HepG2 (cell line): Measurements from ENCODE around the gene PTGDR. TPM values are rescaled to one million over a fixed set of nuclear protein-coding genes. Genes with fewer than 3 reads are reported as not detected.

Experiments
- ATAC-seq: fragments of 200-7000 bp; cut with Tn5 transposase; 3 replicates; pipeline ENCODE4 v1.9.1; 2020; ENCODE audit warnings: mild to moderate bottlenecking, moderate library complexity
- BruUV-seq: library from RNA; stranded (reverse); fragments of 400-500 nt; replicated peaks from 2 replicates; lab custom pipeline; 2021; lab: Mats Ljungman, UMichigan
- CTCF ChIA-PET: fragments of 300-600 bp; formaldehyde crosslinking; extraction: SDS; loops from one replicate; lab custom pipeline; 2021; ENCODE audit warnings: low total read pairs, inconsistent platforms, low intra/inter-chr PET ratio; lab: Yijun Ruan, JAX
- POLR2A ChIA-PET: fragments of 350-600 bp; sonication (Branson Sonifier 250); formaldehyde crosslinking; loops from one replicate; lab custom pipeline; 2020; ENCODE audit warnings: antibody characterized with exemption, inconsistent platforms; lab: Yijun Ruan, JAX
- DNase-seq: peaks from one replicate; pipeline ENCODE4 v3.0.0-alpha.2; 2015; ENCODE audit warnings: low spot score
- FAIRE-seq: peaks from 3 replicates; lab custom pipeline; 2011; peaks lifted over from hg19 to GRCh38; lab: Jason Lieb, UNC
- H2AFZ ChIP-seq: one replicate; pipeline ENCODE4 v1.6.1; 2011; ENCODE audit warnings: low read length, inconsistent platforms
- H3K27ac ChIP-seq: fragments of 300-600 bp; 3 replicates; pipeline ENCODE4 v1.8.0; 2011; ENCODE audit warnings: mixed run types, mild to moderate bottlenecking, mixed read lengths, low read length, inconsistent platforms; ENCODE audit not compliant: insufficient read depth; ENCODE audit errors: extremely low read length
- H3K27me3 ChIP-seq, 2 experiments: fragments of 200-600 bp in 1 of 2; 2 replicates in 1 of 2; 3 replicates in 1 of 2; pipeline versions ENCODE4 v1.6.0 to v1.8.0; 2011; ENCODE audit warnings: low read length in 2 of 2, mild to moderate bottlenecking in 2 of 2, moderate library complexity in 2 of 2, inconsistent platforms in 1 of 2; ENCODE audit not compliant: insufficient read depth in 2 of 2, control insufficient read depth in 1 of 2
- H3K36me3 ChIP-seq, 2 experiments: fragments of 200-600 bp in 1 of 2; replicated peaks in 1 of 2; 2 replicates in 1 of 2; 3 replicates in 1 of 2; pipeline versions ENCODE4 v1.5.1 to v1.8.0; 2011; ENCODE audit warnings: low read length in 2 of 2, inconsistent platforms in 1 of 2; ENCODE audit not compliant: insufficient read depth in 2 of 2, control insufficient read depth in 1 of 2
- H3K4me1 ChIP-seq: 2 replicates; pipeline ENCODE4 v1.5.1; 2012; ENCODE audit warnings: low read length, inconsistent platforms; ENCODE audit not compliant: insufficient read depth
- H3K4me2 ChIP-seq: 2 replicates; pipeline ENCODE4 v1.6.0; 2011; ENCODE audit warnings: low read depth, low read length, inconsistent platforms
- H3K4me3 ChIP-seq, 3 experiments: fragments of 200-600 bp in 1 of 3; sonication (generic), shearing (Covaris generic) in 1 of 3; replicated peaks in 1 of 3; 2 replicates each; pipeline ENCODE4 v1.5.1; 2011 to 2016; ENCODE audit warnings: low read length in 3 of 3, inconsistent platforms in 2 of 3, low read depth in 2 of 3, mild to moderate bottlenecking in 2 of 3, control low read depth in 1 of 3, mixed read lengths in 1 of 3; ENCODE audit not compliant: insufficient read depth in 1 of 3
- H3K79me2 ChIP-seq: one replicate; pipeline ENCODE4 v1.6.1; 2011; ENCODE audit warnings: low read length, inconsistent platforms; ENCODE audit not compliant: insufficient read depth
- H3K9ac ChIP-seq: 2 replicates; pipeline ENCODE4 v1.6.0; 2011; ENCODE audit warnings: mild to moderate bottlenecking, low read depth, low read length, inconsistent platforms; ENCODE audit not compliant: insufficient read depth
- H3K9me3 ChIP-seq: 2 replicates; pipeline ENCODE4 v1.5.1; 2012; ENCODE audit warnings: mild to moderate bottlenecking, low read length
- H4K20me1 ChIP-seq: 2 replicates; pipeline ENCODE4 v1.6.0; 2011; ENCODE audit warnings: inconsistent platforms, mild to moderate bottlenecking, low read length, moderate library complexity; ENCODE audit not compliant: insufficient read depth
- KAT2B ChIP-seq: fragments of 150-350 bp; IDR thresholded peaks from 2 replicates; pipeline ENCODE4 v1.6.1; 2014; ENCODE audit warnings: low read depth, low read length, borderline replicate concordance
- PHF21A ChIP-seq: sonication (generic); formaldehyde crosslinking; IDR thresholded peaks from 2 replicates; pipeline ENCODE4 v1.5.0; 2020; ENCODE audit warnings: mild to moderate bottlenecking, missing genetic modification reagents
- PRDM10 ChIP-seq: sonication (generic); formaldehyde crosslinking; IDR thresholded peaks from 2 replicates; pipeline ENCODE4 v1.4.0; 2020; ENCODE audit warnings: low read depth, missing genetic modification reagents
- SRSF9 ChIP-seq: fragments of 200-400 bp; formaldehyde crosslinking; IDR thresholded peaks from 2 replicates; pipeline ENCODE4 v1.6.1; 2018; ENCODE audit warnings: borderline replicate concordance, mild to moderate bottlenecking, low read depth, low read length; ENCODE audit not compliant: insufficient read depth, poor library complexity, severe bottlenecking
- SUZ12 ChIP-seq: fragments of 150-350 bp; IDR thresholded peaks from 2 replicates; pipeline ENCODE4 v1.6.1; 2014; ENCODE audit warnings: low read depth, low read length
- ZNF784 ChIP-seq: sonication (generic); formaldehyde crosslinking; IDR thresholded peaks from 2 replicates; pipeline ENCODE4 v1.5.1; 2020; ENCODE audit warnings: missing genetic modification reagents, mild to moderate bottlenecking, borderline replicate concordance
- WGBS: methylation state at CpG from one replicate; pipeline ENCODE4 v1.1.6; 2017; ENCODE audit warnings: low lambda C conversion rate; 5-methylcytosine and 5-hydroxymethylcytosine counted together
- in situ Hi-C: cut with HindIII; loops from 2 replicates; pipeline ENCODE4 v1.10.0; 2017; ENCODE audit warnings: low pct_unique_long_range_greater_than_20kb; ENCODE audit not compliant: extremely low pct_ligation_motif_present
- intact Hi-C: fragments of 100-400 bp; cut with micrococcal nuclease; formaldehyde crosslinking; loops from one replicate; pipeline ENCODE4 v1.10.0; 2022; ENCODE audit not compliant: unreplicated experiment
- polyA plus RNA-seq, 8 experiments: library from polyadenylated mRNA; depleted of rRNA in 3 of 8; stranded (reverse) in 7 of 8; unstranded in 1 of 8; fragments of >200 nt; fragmentation: Illumina TruSeq in 4 of 8; extraction: Trizol in 4 of 8; gene quantifications; 2 replicates each; pipeline versions ENCODE4 v1.2.1 to v1.2.3, GENCODE V29; 2011 to 2016; ENCODE audit warnings: low read depth in 4 of 8, missing spikeins in 1 of 8, mixed read lengths in 1 of 8; ENCODE audit not compliant: insufficient read depth in 1 of 8
- total RNA-seq, 5 experiments: library from RNA; depleted of rRNA; stranded (reverse); fragments of >200 nt; fragmentation: Illumina TruSeq; extraction: Trizol; gene quantifications; 2 replicates each; pipeline ENCODE4 v1.2.3, GENCODE V29; 2016; ENCODE audit warnings: low read depth in 1 of 5

PTGDR gene
- total and polyA plus RNA-seq, 2 of the 13 experiments (the other 11 are each of a cell fraction or from before 2014, with no cell fraction given) = not detected

GRCh38 chr14:52286661-52287649 lies 19.5 kb downstream of the PTGDR start:
- in situ Hi-C loops = no loop called here

More at GRCh38 chr14:52286661-52287649, 19.5 kb downstream of the PTGDR start:
- Histone ChIP-seq H3K4me1 (no peaks in the 10 kb centered on the region), H3K4me2 (no peak overlapping the region), H3K79me2 (no peaks in the 10 kb centered on the region), H3K9me3 (no peaks in the 10 kb centered on the region), H4K20me1 (no peaks in the 10 kb centered on the region), H3K36me3 (no peaks in the 10 kb centered on the region), H3K9ac (no peak overlapping the region), H3K27ac (no peak overlapping the region), H3K27me3 (peaks cover 0 to 7% of the 10 kb centered on the region in 2 experiments; a peak in 1 of 5 replicates), H2AFZ (no peak overlapping the region), H3K4me3 (no peak overlapping the region)
- ATAC-seq (no peak), DNase-seq (no peak), FAIRE-seq (no peak)
- ChIA-PET POLR2A (no interaction called here), CTCF (no interaction called here)
- intact Hi-C loops = no loop called here
- WGBS = 24% methylated on average over 4 of the region's 4 CpGs
- TF ChIP-seq SRSF9 (no peak), SUZ12 (no peak), ZNF784 (no peak), PHF21A (CRISPR knock-in tag) (no peak), KAT2B (no peak), PRDM10 (CRISPR knock-in tag) (no peak)
- no TSS peak for BruUV-seq
